GM19438 (cell line): Measurements from ENCODE around the gene PHLDB1.

Source experiments
- ATAC-seq: cut with Tn5 transposase; IDR thresholded peaks from one replicate; pipeline ENCODE4 v1.9.1; 2021; ENCODE audit warnings: low read depth; ENCODE audit not compliant: unreplicated experiment

PHLDB1 gene

GRCh38 chr11:118705791-118706545 is 98.6 kb downstream of the PHLDB1 start:
- ATAC-seq, result no peak

- no peak for ATAC-seq
Measured at GRCh38 chr11:118706546-118706825, 99.1 kb downstream of the PHLDB1 start.
